SK-N-SH treated with all-trans-retinoic acid at 6 μM for 48 hours (cell line): ENCODE results near the gene ZBTB17.

Experiments used
- ARNTL ChIP-seq: fragments of 450-650 bp; formaldehyde crosslinking; IDR thresholded peaks from 2 replicates; pipeline ENCODE4 v1.5.0; 2020; ENCODE audit warnings: low read depth, mild to moderate bottlenecking, moderate library complexity, borderline replicate concordance
- CSDC2 ChIP-seq: fragments of 250-450 bp; sonication (Bioruptor Pico); IDR thresholded peaks from 2 replicates; pipeline ENCODE4 v1.5.0; 2020; ENCODE audit warnings: mild to moderate bottlenecking, moderate library complexity
- ISL1 ChIP-seq: fragments of 250-450 bp; sonication (Bioruptor Pico); IDR thresholded peaks from 2 replicates; pipeline ENCODE4 v2.1.2; 2022; ENCODE audit warnings: mild to moderate bottlenecking, moderate library complexity
- PPARA ChIP-seq: fragments of 250-450 bp; sonication (Bioruptor Pico); IDR thresholded peaks from 2 replicates; pipeline ENCODE4 v1.5.0; 2020; ENCODE audit warnings: mild to moderate bottlenecking, borderline replicate concordance
- RARB ChIP-seq: fragments of 250-450 bp; sonication (Bioruptor Pico); IDR thresholded peaks from 2 replicates; pipeline ENCODE4 v1.8.0; 2021; ENCODE audit warnings: mild to moderate bottlenecking, moderate library complexity
- SNAI2 ChIP-seq: fragments of 250-450 bp; sonication (Bioruptor Pico); IDR thresholded peaks from 2 replicates; pipeline ENCODE4 v1.5.0; 2020; ENCODE audit warnings: mild to moderate bottlenecking, moderate library complexity
- TOX ChIP-seq: fragments of 250-450 bp; sonication (Bioruptor Pico); IDR thresholded peaks from 2 replicates; pipeline ENCODE4 v1.8.0; 2021; ENCODE audit warnings: mild to moderate bottlenecking, moderate library complexity, borderline replicate concordance
- ZC3H10 ChIP-seq: fragments of 250-450 bp; sonication (Bioruptor Pico); IDR thresholded peaks from 2 replicates; pipeline ENCODE4 v1.5.1; 2021; ENCODE audit warnings: mild to moderate bottlenecking, moderate library complexity
- ZFP3 ChIP-seq: fragments of 250-450 bp; sonication (Bioruptor Pico); IDR thresholded peaks from 2 replicates; pipeline ENCODE4 v1.5.0; 2020; ENCODE audit warnings: mild to moderate bottlenecking, moderate library complexity
- ZNF565 ChIP-seq: fragments of 450-650 bp; formaldehyde crosslinking; conservative IDR thresholded peaks from 2 replicates; pipeline ENCODE4 v1.5.0; 2020; ENCODE audit warnings: low read depth, mild to moderate bottlenecking, moderate library complexity
- ZNF8 ChIP-seq: fragments of 450-650 bp; formaldehyde crosslinking; IDR thresholded peaks from 2 replicates; pipeline ENCODE4 v1.5.0; 2020; ENCODE audit warnings: mild to moderate bottlenecking, moderate library complexity
- TF ChIP-seq, protein P1 (sequence below): fragments of 250-450 bp; sonication (Bioruptor Pico); IDR thresholded peaks from 2 replicates; pipeline ENCODE4 v1.8.0; 2020; ENCODE audit warnings: mild to moderate bottlenecking, moderate library complexity, borderline replicate concordance
- TF ChIP-seq, protein P2 (sequence below): fragments of 250-450 bp; sonication (Bioruptor Pico); IDR thresholded peaks from 2 replicates; pipeline ENCODE4 v1.5.1; 2020; ENCODE audit warnings: low read depth, mild to moderate bottlenecking, moderate library complexity
- TF ChIP-seq, protein P3 (sequence below): fragments of 250-450 bp; sonication (Bioruptor Pico); IDR thresholded peaks from 2 replicates; pipeline ENCODE4 v1.5.0; 2020; ENCODE audit warnings: mild to moderate bottlenecking, moderate library complexity

DNA sequence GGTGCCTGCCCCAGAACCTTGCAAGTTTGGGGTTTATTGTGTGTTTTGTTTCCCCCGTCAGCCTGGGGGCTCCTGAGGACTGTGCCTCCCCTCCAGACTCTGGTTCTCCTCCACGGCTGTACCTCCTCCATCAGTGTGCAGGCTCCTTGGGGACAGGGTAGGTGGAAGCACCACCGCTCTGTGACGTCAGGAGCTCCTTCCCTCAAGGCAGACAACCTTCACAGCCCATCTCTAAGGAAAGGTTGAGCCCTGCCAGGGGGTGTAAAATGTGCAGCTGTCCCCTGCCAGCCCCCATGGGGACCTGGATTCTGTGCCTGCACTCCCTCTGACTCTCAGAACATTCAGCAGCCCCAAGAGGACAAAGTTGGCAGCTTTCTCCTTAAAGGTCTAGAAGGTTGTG is 42.4 kb upstream of the ZBTB17 start:
- TF ChIP-seq ZNF565 (CRISPR knock-in tag) (no peak), ZC3H10 (CRISPR knock-in tag) (no peak), SNAI2 (no peak), CSDC2 (CRISPR knock-in tag) (no peak), ISL1 (no peak), TOX (CRISPR knock-in tag) (no peak), ARNTL (CRISPR knock-in tag) (no peak), ZNF8 (no peak), ZFP3 (no peak), RARB (CRISPR knock-in tag) (no peak), PPARA (no peak)
- TF ChIP-seq, protein P1, sequence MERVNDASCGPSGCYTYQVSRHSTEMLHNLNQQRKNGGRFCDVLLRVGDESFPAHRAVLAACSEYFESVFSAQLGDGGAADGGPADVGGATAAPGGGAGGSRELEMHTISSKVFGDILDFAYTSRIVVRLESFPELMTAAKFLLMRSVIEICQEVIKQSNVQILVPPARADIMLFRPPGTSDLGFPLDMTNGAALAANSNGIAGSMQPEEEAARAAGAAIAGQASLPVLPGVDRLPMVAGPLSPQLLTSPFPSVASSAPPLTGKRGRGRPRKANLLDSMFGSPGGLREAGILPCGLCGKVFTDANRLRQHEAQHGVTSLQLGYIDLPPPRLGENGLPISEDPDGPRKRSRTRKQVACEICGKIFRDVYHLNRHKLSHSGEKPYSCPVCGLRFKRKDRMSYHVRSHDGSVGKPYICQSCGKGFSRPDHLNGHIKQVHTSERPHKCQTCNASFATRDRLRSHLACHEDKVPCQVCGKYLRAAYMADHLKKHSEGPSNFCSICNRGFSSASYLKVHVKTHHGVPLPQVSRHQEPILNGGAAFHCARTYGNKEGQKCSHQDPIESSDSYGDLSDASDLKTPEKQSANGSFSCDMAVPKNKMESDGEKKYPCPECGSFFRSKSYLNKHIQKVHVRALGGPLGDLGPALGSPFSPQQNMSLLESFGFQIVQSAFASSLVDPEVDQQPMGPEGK (CRISPR knock-in tag): 0 out of 2 replicates have a peak, but pooled peaks have one; percentile 2
- TF ChIP-seq, protein P2, sequence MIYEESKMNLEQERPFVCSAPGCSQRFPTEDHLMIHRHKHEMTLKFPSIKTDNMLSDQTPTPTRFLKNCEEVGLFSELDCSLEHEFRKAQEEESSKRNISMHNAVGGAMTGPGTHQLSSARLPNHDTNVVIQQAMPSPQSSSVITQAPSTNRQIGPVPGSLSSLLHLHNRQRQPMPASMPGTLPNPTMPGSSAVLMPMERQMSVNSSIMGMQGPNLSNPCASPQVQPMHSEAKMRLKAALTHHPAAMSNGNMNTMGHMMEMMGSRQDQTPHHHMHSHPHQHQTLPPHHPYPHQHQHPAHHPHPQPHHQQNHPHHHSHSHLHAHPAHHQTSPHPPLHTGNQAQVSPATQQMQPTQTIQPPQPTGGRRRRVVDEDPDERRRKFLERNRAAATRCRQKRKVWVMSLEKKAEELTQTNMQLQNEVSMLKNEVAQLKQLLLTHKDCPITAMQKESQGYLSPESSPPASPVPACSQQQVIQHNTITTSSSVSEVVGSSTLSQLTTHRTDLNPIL (CRISPR knock-in tag): no peak
- TF ChIP-seq, protein P3, sequence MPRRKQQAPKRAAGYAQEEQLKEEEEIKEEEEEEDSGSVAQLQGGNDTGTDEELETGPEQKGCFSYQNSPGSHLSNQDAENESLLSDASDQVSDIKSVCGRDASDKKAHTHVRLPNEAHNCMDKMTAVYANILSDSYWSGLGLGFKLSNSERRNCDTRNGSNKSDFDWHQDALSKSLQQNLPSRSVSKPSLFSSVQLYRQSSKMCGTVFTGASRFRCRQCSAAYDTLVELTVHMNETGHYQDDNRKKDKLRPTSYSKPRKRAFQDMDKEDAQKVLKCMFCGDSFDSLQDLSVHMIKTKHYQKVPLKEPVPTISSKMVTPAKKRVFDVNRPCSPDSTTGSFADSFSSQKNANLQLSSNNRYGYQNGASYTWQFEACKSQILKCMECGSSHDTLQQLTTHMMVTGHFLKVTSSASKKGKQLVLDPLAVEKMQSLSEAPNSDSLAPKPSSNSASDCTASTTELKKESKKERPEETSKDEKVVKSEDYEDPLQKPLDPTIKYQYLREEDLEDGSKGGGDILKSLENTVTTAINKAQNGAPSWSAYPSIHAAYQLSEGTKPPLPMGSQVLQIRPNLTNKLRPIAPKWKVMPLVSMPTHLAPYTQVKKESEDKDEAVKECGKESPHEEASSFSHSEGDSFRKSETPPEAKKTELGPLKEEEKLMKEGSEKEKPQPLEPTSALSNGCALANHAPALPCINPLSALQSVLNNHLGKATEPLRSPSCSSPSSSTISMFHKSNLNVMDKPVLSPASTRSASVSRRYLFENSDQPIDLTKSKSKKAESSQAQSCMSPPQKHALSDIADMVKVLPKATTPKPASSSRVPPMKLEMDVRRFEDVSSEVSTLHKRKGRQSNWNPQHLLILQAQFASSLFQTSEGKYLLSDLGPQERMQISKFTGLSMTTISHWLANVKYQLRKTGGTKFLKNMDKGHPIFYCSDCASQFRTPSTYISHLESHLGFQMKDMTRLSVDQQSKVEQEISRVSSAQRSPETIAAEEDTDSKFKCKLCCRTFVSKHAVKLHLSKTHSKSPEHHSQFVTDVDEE (CRISPR knock-in tag): no peak
